SU-DHL-6 (cell line): Measurements from ENCODE around the gene WIPF1.

Source experiments
- H2AFZ ChIP-seq: fragments of 200-600 bp; sonication (generic); 2 replicates; pipeline ENCODE4 v1.6.1; 2014; ENCODE audit warnings: low read depth, mild to moderate bottlenecking, moderate library complexity, mixed read lengths, antibody characterized with exemption, low read length; ENCODE audit not compliant: severe bottlenecking
- H3F3A ChIP-seq: fragments of 200-600 bp; shearing (Covaris generic); 2 replicates; pipeline ENCODE4 v1.6.0; 2016; ENCODE audit warnings: antibody characterized with exemption, mild to moderate bottlenecking; ENCODE audit not compliant: insufficient read depth
- H3K27ac ChIP-seq: fragments of 200-600 bp; sonication (generic); 2 replicates; pipeline ENCODE4 v1.5.1; 2016; ENCODE audit warnings: low read depth, mild to moderate bottlenecking, low read length, moderate library complexity, mixed read lengths
- H3K27me3 ChIP-seq: fragments of 200-600 bp; sonication (generic), shearing (Covaris generic); 2 replicates; pipeline ENCODE4 v1.6.0; 2014; ENCODE audit warnings: mild to moderate bottlenecking, low read length
- H3K36me3 ChIP-seq: fragments of 200-600 bp; sonication (generic); 2 replicates; pipeline ENCODE4 v1.6.1; 2014; ENCODE audit warnings: mild to moderate bottlenecking, low read length, mixed read lengths
- H3K4me2 ChIP-seq: fragments of 300-600, 200-600 bp; shearing (Covaris generic), sonication (generic); 2 replicates; pipeline ENCODE4 v1.6.0; 2014; ENCODE audit warnings: low read length, low read depth, mild to moderate bottlenecking; ENCODE audit not compliant: poor library complexity, severe bottlenecking
- H3K4me3 ChIP-seq: fragments of 200-600 bp; sonication (generic); 2 replicates; pipeline ENCODE4 v1.5.1; 2014; ENCODE audit warnings: antibody characterized with exemption, low read length, mild to moderate bottlenecking, mixed read lengths; ENCODE audit not compliant: insufficient read depth, poor library complexity, severe bottlenecking
- H3K79me2 ChIP-seq: fragments of 200-600 bp; sonication (generic); 2 replicates; pipeline ENCODE4 v1.6.1; 2014; ENCODE audit warnings: mild to moderate bottlenecking, low read length, moderate library complexity; ENCODE audit not compliant: insufficient read depth
- H3K9ac ChIP-seq: fragments of 200-600 bp; sonication (generic); 2 replicates; pipeline ENCODE4 v1.7.0; 2014; ENCODE audit warnings: mild to moderate bottlenecking, low read length
- H3K9me2 ChIP-seq: fragments of 200-600 bp; sonication (generic); replicated peaks from 2 replicates; pipeline ENCODE4 v1.6.1; 2014; ENCODE audit warnings: low read length; ENCODE audit not compliant: insufficient read depth
- H3K9me3 ChIP-seq: fragments of 200-600 bp; sonication (generic); 2 replicates; pipeline ENCODE4 v1.6.1; 2014; ENCODE audit warnings: low read length, mixed read lengths; ENCODE audit not compliant: insufficient read depth
- H4K20me1 ChIP-seq: fragments of 200-600 bp; sonication (generic); 2 replicates; pipeline ENCODE4 v1.6.1; 2014; ENCODE audit warnings: low read depth, mild to moderate bottlenecking, antibody characterized with exemption, low read length, moderate library complexity, mixed read lengths
- CTCF ChIP-seq: fragments of 200-600 bp; sonication (generic); IDR thresholded peaks from one replicate; pipeline ENCODE4 v1.5.1; 2017; ENCODE audit warnings: antibody characterized with exemption, mild to moderate bottlenecking, low read length, moderate library complexity; ENCODE audit not compliant: insufficient read depth, poor library complexity, severe bottlenecking
- EZH2phosphoT487 ChIP-seq: fragments of 200-600 bp; sonication (generic), shearing (Covaris generic); conservative IDR thresholded peaks from 2 replicates; pipeline ENCODE4 v1.6.1; 2018; ENCODE audit warnings: mild to moderate bottlenecking, antibody characterized with exemption, low read length, moderate library complexity, mixed read lengths

The WIPF1 gene

GRCh38 chr2:174627216-174627615 lies 29.6 kb upstream of the WIPF1 start:
- H3K36me3 ChIP-seq = no peaks in the 10 kb centered on the region
- H3K27ac ChIP-seq = no peak overlapping the region
- H2AFZ ChIP-seq = no peak overlapping the region
- no peak for TF ChIP-seq EZH2phosphoT487
- TF ChIP-seq CTCF = no peak
- no peaks in the 10 kb centered on the region for H3K27me3 ChIP-seq
- no peak overlapping the region for H3K4me3 ChIP-seq
- no peaks in the 10 kb centered on the region for H3K9me2 ChIP-seq
- no peaks in the 10 kb centered on the region for H3F3A ChIP-seq
- no peaks in the 10 kb centered on the region for H3K9me3 ChIP-seq
- no peaks in the 10 kb centered on the region for H4K20me1 ChIP-seq
- H3K9ac ChIP-seq = no peak overlapping the region
- no peak overlapping the region for H3K4me2 ChIP-seq
- 0 out of 2 replicates have a peak, but pooled peaks cover 13% of the 10 kb centered on the region for H3K79me2 ChIP-seq

- no peaks in the 10 kb centered on the region for H3F3A ChIP-seq
- H3K9ac ChIP-seq = no peak overlapping the region
- H3K4me2 ChIP-seq = no peak overlapping the region
- H3K9me3 ChIP-seq = no peaks in the 10 kb centered on the region
- no peak overlapping the region for H3K27ac ChIP-seq
- TF ChIP-seq CTCF = no peak
- TF ChIP-seq EZH2phosphoT487 = no peak
- H3K27me3 ChIP-seq = no peaks in the 10 kb centered on the region
- H4K20me1 ChIP-seq = no peaks in the 10 kb centered on the region
- no peaks in the 10 kb centered on the region for H3K9me2 ChIP-seq
- no peak overlapping the region for H2AFZ ChIP-seq
- H3K36me3 ChIP-seq = no peaks in the 10 kb centered on the region
- H3K4me3 ChIP-seq = no peak overlapping the region
- no peaks in the 10 kb centered on the region for H3K79me2 ChIP-seq
Observed at GRCh38 chr2:174624895-174625430, 27.4 kb upstream of the WIPF1 start.

- Histone ChIP-seq H3F3A (no peaks in the 10 kb centered on the region), H3K4me2 (no peak overlapping the region), H2AFZ (no peak overlapping the region), H3K36me3 (no peaks in the 10 kb centered on the region), H3K4me3 (no peak overlapping the region), H3K79me2 (no peaks in the 10 kb centered on the region), H3K27ac (no peak overlapping the region), H4K20me1 (no peaks in the 10 kb centered on the region), H3K9ac (no peak overlapping the region), H3K27me3 (no peaks in the 10 kb centered on the region), H3K9me2 (no peaks in the 10 kb centered on the region), H3K9me3 (no peaks in the 10 kb centered on the region)
- no peak for TF ChIP-seq CTCF
- no peak for TF ChIP-seq EZH2phosphoT487
Observed at GRCh38 chr2:174623690-174624089, 26.1 kb upstream of the WIPF1 start.
